ENCODE results near the gene TTBK2.

TTBK2 gene

GRCh38 chr15:42729409-42729808 lies 191.2 kb downstream of the TTBK2 start:
- peaks cover 57% of the 10 kb centered on the region for H3K36me3 Mint-ChIP-seq (ENCODE audit: low read depth)
- H3K4me3 Mint-ChIP-seq: no peak overlapping the region
- H3K27ac Mint-ChIP-seq: no peak overlapping the region
- DNase-seq (ENCODE audit: low spot score): no peak
- H3K4me1 Mint-ChIP-seq (ENCODE audit: low read depth): peaks cover 3% of the 10 kb centered on the region
- no peaks in the 10 kb centered on the region for H3K27me3 Mint-ChIP-seq (ENCODE audit: low read depth)
- H3K9me3 Mint-ChIP-seq: no peaks in the 10 kb centered on the region

GRCh38 chr15:42728972-42729371 lies 191.6 kb downstream of the TTBK2 start:
- no peaks in the 10 kb centered on the region for H3K4me1 Mint-ChIP-seq (ENCODE audit: low read depth)
- no peak for DNase-seq (ENCODE audit: low spot score)
- no peaks in the 10 kb centered on the region for H3K27me3 Mint-ChIP-seq (ENCODE audit: low read depth)
- no peak overlapping the region for H3K4me3 Mint-ChIP-seq
- no peaks in the 10 kb centered on the region for H3K9me3 Mint-ChIP-seq
- peaks cover 54% of the 10 kb centered on the region for H3K36me3 Mint-ChIP-seq (ENCODE audit: low read depth)
- H3K27ac Mint-ChIP-seq: no peak overlapping the region

- no peak for DNase-seq (ENCODE audit: low spot score)
- H3K9me3 Mint-ChIP-seq: no peaks in the 10 kb centered on the region
- H3K36me3 Mint-ChIP-seq (ENCODE audit: low read depth): peaks cover 55% of the 10 kb centered on the region
- no peak overlapping the region for H3K4me3 Mint-ChIP-seq
- H3K27ac Mint-ChIP-seq: peak overlapping the region; percentile 69
- H3K27me3 Mint-ChIP-seq (ENCODE audit: low read depth): no peaks in the 10 kb centered on the region
- no peaks in the 10 kb centered on the region for H3K4me1 Mint-ChIP-seq (ENCODE audit: low read depth)
Measured at GRCh38 chr15:42728560-42728959, 192.0 kb downstream of the TTBK2 start.

- no peak overlapping the region for H3K27ac Mint-ChIP-seq
- DNase-seq (ENCODE audit: low spot score): no peak
- no peaks in the 10 kb centered on the region for H3K27me3 Mint-ChIP-seq (ENCODE audit: low read depth)
- no peaks in the 10 kb centered on the region for H3K4me1 Mint-ChIP-seq (ENCODE audit: low read depth)
- H3K4me3 Mint-ChIP-seq: no peak overlapping the region
- H3K9me3 Mint-ChIP-seq: no peaks in the 10 kb centered on the region
- peaks cover 51% of the 10 kb centered on the region for H3K36me3 Mint-ChIP-seq (ENCODE audit: low read depth)
Measured at GRCh38 chr15:42727750-42728381, 192.7 kb downstream of the TTBK2 start.

- no peaks in the 10 kb centered on the region for H3K9me3 Mint-ChIP-seq
- no peak overlapping the region for H3K4me3 Mint-ChIP-seq
- H3K36me3 Mint-ChIP-seq (ENCODE audit: low read depth): peaks cover 39% of the 10 kb centered on the region
- no peaks in the 10 kb centered on the region for H3K27me3 Mint-ChIP-seq (ENCODE audit: low read depth)
- H3K4me1 Mint-ChIP-seq (ENCODE audit: low read depth): no peaks in the 10 kb centered on the region
- H3K27ac Mint-ChIP-seq: no peak overlapping the region
- no peak for DNase-seq (ENCODE audit: low spot score)
Measured at GRCh38 chr15:42726114-42726513, 194.5 kb downstream of the TTBK2 start.

GRCh38 chr15:42725331-42725903 lies 195.2 kb downstream of the TTBK2 start:
- Mint-ChIP-seq H3K36me3 (ENCODE audit: low read depth) (peaks cover 36% of the 10 kb centered on the region), H3K4me3 (no peak overlapping the region), H3K27ac (no peak overlapping the region)

GRCh38 chr15:42724276-42724675 lies 196.3 kb downstream of the TTBK2 start:
- no peak overlapping the region for H3K27ac Mint-ChIP-seq
- no peaks in the 10 kb centered on the region for H3K9me3 Mint-ChIP-seq
- H3K4me1 Mint-ChIP-seq (ENCODE audit: low read depth): no peaks in the 10 kb centered on the region
- no peak for DNase-seq (ENCODE audit: low spot score)
- H3K4me3 Mint-ChIP-seq: no peak overlapping the region
- H3K27me3 Mint-ChIP-seq (ENCODE audit: low read depth): no peaks in the 10 kb centered on the region
- H3K36me3 Mint-ChIP-seq (ENCODE audit: low read depth): peaks cover 33% of the 10 kb centered on the region

More at GRCh38 chr15:42725331-42725903, 195.2 kb downstream of the TTBK2 start:
- Mint-ChIP-seq H3K27me3 (ENCODE audit: low read depth) (no peaks in the 10 kb centered on the region), H3K9me3 (no peaks in the 10 kb centered on the region), H3K4me1 (ENCODE audit: low read depth) (no peaks in the 10 kb centered on the region)
- DNase-seq (ENCODE audit: low spot score): no peak

GRCh38 chr15:42723068-42723467 lies 197.5 kb downstream of the TTBK2 start:
- Mint-ChIP-seq H3K36me3 (ENCODE audit: low read depth) (peaks cover 27% of the 10 kb centered on the region), H3K9me3 (no peaks in the 10 kb centered on the region), H3K27me3 (ENCODE audit: low read depth) (no peaks in the 10 kb centered on the region), H3K4me1 (ENCODE audit: low read depth) (no peaks in the 10 kb centered on the region), H3K27ac (no peak overlapping the region), H3K4me3 (no peak overlapping the region)
- DNase-seq (ENCODE audit: low spot score): no peak

GRCh38 chr15:42721916-42722315 lies 198.7 kb downstream of the TTBK2 start:
- no peaks in the 10 kb centered on the region for H3K27me3 Mint-ChIP-seq (ENCODE audit: low read depth)
- no peak for DNase-seq (ENCODE audit: low spot score)
- no peaks in the 10 kb centered on the region for H3K9me3 Mint-ChIP-seq
- peaks cover 23% of the 10 kb centered on the region for H3K36me3 Mint-ChIP-seq (ENCODE audit: low read depth)
- no peak overlapping the region for H3K4me3 Mint-ChIP-seq
- no peak overlapping the region for H3K27ac Mint-ChIP-seq
- no peaks in the 10 kb centered on the region for H3K4me1 Mint-ChIP-seq (ENCODE audit: low read depth)

- Mint-ChIP-seq H3K4me3 (no peak overlapping the region), H3K9me3 (no peaks in the 10 kb centered on the region), H3K4me1 (ENCODE audit: low read depth) (no peaks in the 10 kb centered on the region), H3K27me3 (ENCODE audit: low read depth) (no peaks in the 10 kb centered on the region), H3K27ac (no peak overlapping the region), H3K36me3 (ENCODE audit: low read depth) (peaks cover 16% of the 10 kb centered on the region)
- no peak for DNase-seq (ENCODE audit: low spot score)
Measured at GRCh38 chr15:42721016-42721415, 199.6 kb downstream of the TTBK2 start.

GRCh38 chr15:42720071-42720470 lies 200.5 kb downstream of the TTBK2 start:
- Mint-ChIP-seq H3K36me3 (ENCODE audit: low read depth) (peaks cover 11% of the 10 kb centered on the region), H3K4me3 (no peak overlapping the region), H3K9me3 (no peaks in the 10 kb centered on the region), H3K27me3 (ENCODE audit: low read depth) (no peaks in the 10 kb centered on the region), H3K27ac (no peak overlapping the region), H3K4me1 (ENCODE audit: low read depth) (no peaks in the 10 kb centered on the region)
- no peak for DNase-seq (ENCODE audit: low spot score)

GRCh38 chr15:42719043-42719442 lies 201.5 kb downstream of the TTBK2 start:
- Mint-ChIP-seq H3K27me3 (ENCODE audit: low read depth) (no peaks in the 10 kb centered on the region), H3K4me3 (no peak overlapping the region), H3K36me3 (ENCODE audit: low read depth) (peaks cover 6% of the 10 kb centered on the region), H3K9me3 (no peaks in the 10 kb centered on the region), H3K27ac (no peak overlapping the region), H3K4me1 (ENCODE audit: low read depth) (no peaks in the 10 kb centered on the region)
- DNase-seq (ENCODE audit: low spot score): no peak

GRCh38 chr15:42716626-42717025 lies 204.0 kb downstream of the TTBK2 start:
- peaks cover 4% of the 10 kb centered on the region for H3K36me3 Mint-ChIP-seq (ENCODE audit: low read depth)
- DNase-seq (ENCODE audit: low spot score): no peak
- H3K4me3 Mint-ChIP-seq: no peak overlapping the region
- no peaks in the 10 kb centered on the region for H3K9me3 Mint-ChIP-seq
- H3K27me3 Mint-ChIP-seq (ENCODE audit: low read depth): no peaks in the 10 kb centered on the region
- no peaks in the 10 kb centered on the region for H3K4me1 Mint-ChIP-seq (ENCODE audit: low read depth)
- no peak overlapping the region for H3K27ac Mint-ChIP-seq

GRCh38 chr15:42716125-42716524 lies 204.5 kb downstream of the TTBK2 start:
- no peaks in the 10 kb centered on the region for H3K27me3 Mint-ChIP-seq (ENCODE audit: low read depth)
- peaks cover 4% of the 10 kb centered on the region for H3K36me3 Mint-ChIP-seq (ENCODE audit: low read depth)
- H3K4me3 Mint-ChIP-seq: no peak overlapping the region
- DNase-seq (ENCODE audit: low spot score): no peak
- no peak overlapping the region for H3K27ac Mint-ChIP-seq
- no peaks in the 10 kb centered on the region for H3K4me1 Mint-ChIP-seq (ENCODE audit: low read depth)
- H3K9me3 Mint-ChIP-seq: no peaks in the 10 kb centered on the region

- H3K9me3 Mint-ChIP-seq: no peaks in the 10 kb centered on the region
- no peak overlapping the region for H3K4me3 Mint-ChIP-seq
- no peak for DNase-seq (ENCODE audit: low spot score)
- H3K27ac Mint-ChIP-seq: no peak overlapping the region
- no peaks in the 10 kb centered on the region for H3K36me3 Mint-ChIP-seq (ENCODE audit: low read depth)
- no peaks in the 10 kb centered on the region for H3K27me3 Mint-ChIP-seq (ENCODE audit: low read depth)
- peaks cover 3% of the 10 kb centered on the region for H3K4me1 Mint-ChIP-seq (ENCODE audit: low read depth)
Measured at GRCh38 chr15:42712584-42712983, 208.0 kb downstream of the TTBK2 start.
